Measurements from ENCODE around the gene ITIH5.

Gene ITIH5

DNA sequence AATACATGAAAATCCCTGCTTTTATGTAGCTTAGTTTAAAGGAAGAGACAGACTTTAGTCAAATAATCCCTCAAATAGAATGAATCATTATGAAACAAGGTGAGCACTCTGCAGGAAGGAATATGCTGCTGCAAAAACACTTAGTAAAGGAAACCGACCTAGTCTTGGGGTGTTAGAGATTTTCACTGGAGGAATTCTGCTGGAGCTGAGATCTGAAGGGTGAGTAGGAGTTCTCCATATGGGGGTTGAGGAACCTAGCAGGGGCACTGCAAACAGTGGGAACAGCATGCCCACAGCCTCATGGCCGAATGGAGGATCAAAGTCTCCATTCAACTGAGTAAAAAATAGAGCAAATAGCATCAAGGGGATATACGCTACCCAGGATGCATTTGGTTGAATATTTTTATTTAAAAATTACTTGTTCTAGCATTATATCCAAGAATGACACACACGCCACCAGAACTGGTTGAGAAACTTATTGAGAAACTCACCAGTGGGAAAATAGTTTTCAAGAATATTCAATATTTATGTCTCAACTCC lies 39.8 kb upstream of the ITIH5 start:
- TF ChIP-seq, protein P1, sequence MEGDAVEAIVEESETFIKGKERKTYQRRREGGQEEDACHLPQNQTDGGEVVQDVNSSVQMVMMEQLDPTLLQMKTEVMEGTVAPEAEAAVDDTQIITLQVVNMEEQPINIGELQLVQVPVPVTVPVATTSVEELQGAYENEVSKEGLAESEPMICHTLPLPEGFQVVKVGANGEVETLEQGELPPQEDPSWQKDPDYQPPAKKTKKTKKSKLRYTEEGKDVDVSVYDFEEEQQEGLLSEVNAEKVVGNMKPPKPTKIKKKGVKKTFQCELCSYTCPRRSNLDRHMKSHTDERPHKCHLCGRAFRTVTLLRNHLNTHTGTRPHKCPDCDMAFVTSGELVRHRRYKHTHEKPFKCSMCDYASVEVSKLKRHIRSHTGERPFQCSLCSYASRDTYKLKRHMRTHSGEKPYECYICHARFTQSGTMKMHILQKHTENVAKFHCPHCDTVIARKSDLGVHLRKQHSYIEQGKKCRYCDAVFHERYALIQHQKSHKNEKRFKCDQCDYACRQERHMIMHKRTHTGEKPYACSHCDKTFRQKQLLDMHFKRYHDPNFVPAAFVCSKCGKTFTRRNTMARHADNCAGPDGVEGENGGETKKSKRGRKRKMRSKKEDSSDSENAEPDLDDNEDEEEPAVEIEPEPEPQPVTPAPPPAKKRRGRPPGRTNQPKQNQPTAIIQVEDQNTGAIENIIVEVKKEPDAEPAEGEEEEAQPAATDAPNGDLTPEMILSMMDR (IDR thresholded peaks at IDR 0.05; ENCODE audit: borderline replicate concordance, insufficient read depth, low read depth, low read length): no peak
- H3K4me3 ChIP-seq (ENCODE audit: low read depth, low read length): no peak overlapping the region

- no peak overlapping the region for H3K4me3 ChIP-seq (ENCODE audit: low read depth, low read length)
- TF ChIP-seq, protein P1 (IDR thresholded peaks at IDR 0.05; ENCODE audit: borderline replicate concordance, insufficient read depth, low read depth, low read length): no peak
Measured at GRCh38 chr10:7705341-7705740, 38.6 kb upstream of the ITIH5 start.

- TF ChIP-seq, protein P1 (IDR thresholded peaks at IDR 0.05; ENCODE audit: borderline replicate concordance, insufficient read depth, low read depth, low read length): no peak
- no peak overlapping the region for H3K4me3 ChIP-seq (ENCODE audit: low read depth, low read length)
Measured at GRCh38 chr10:7704071-7705016, 37.6 kb upstream of the ITIH5 start.

- no peak within 1 kb of the TSS for H3K4me3 ChIP-seq (ENCODE audit: low read depth, low read length)
- TF ChIP-seq, protein P1 (IDR thresholded peaks at IDR 0.05; ENCODE audit: borderline replicate concordance, insufficient read depth, low read depth, low read length): no peak
Measured at GRCh38 chr10:7703140-7703539, 36.4 kb upstream of the ITIH5 start, which contains the start of gene ITIH2. Gene ITIH2 (plus strand): TSS chr10:7703316. CDS start chr10:7703435, 119 bp downstream.

DNA sequence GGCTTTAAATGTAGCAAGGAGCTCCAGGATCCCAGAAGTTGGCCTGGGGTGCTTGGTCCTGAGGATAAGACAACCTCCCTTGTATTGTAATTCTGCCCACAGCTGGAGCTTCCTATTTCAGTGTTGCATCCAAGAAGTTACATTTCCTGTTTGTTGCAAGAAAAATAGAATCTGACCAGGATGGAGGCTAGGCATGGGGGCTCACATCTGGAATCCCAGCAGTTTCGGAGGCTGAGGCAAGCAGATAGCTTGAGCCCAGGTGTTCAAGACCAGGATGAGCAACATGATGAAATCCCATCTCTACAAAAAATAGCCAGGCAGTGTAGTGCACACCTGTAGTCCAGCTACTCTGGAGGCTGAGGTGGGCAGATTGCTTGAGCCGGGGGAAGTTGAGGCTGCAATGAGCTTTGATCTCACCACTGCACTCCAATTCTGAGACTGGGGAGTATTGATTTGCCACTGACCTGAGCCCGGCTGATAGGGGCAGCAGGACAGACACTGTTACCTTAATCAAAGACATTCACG lies 35.6 kb upstream of the ITIH5 start:
- H3K4me3 ChIP-seq (ENCODE audit: low read depth, low read length): no peak overlapping the region
- TF ChIP-seq, protein P1 (IDR thresholded peaks at IDR 0.05; ENCODE audit: borderline replicate concordance, insufficient read depth, low read depth, low read length): no peak

DNA sequence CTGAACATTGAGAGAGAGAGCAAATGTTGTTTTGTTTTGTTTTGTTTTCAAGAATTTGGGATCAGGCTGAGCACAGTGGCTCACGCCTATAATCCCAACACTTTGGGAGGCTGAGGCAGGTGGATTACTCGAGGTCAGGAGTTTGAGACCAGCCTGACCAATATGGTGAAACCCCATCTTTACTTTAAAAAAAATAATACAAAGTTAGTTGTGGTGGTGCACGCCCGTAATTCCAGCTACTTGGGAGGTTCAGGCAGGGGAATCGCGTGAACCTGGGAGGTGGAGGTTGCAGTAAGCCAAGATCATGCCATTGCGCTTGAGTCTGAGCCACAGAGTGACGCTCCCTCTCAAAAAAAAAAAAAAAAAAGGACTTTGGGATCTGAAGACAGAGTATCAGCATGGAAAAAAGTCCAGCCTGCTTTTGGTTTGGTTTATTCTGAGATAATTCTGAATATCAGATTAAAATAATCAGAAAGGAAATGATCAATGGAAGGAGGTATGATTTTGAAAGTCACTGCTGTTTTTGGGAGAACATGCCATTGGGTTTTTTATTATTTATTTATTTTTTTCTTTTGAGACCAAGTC lies 34.5 kb upstream of the ITIH5 start:
- H3K4me3 ChIP-seq (ENCODE audit: low read depth, low read length): no peak overlapping the region
- TF ChIP-seq, protein P1 (IDR thresholded peaks at IDR 0.05; ENCODE audit: borderline replicate concordance, insufficient read depth, low read depth, low read length): no peak

Measured in GM12875 (cell line).